OCI-LY7 (cell line): Measurements from ENCODE around the gene PDIA2. TPM values are rescaled to one million over a fixed set of nuclear protein-coding genes. Genes with fewer than 3 reads are reported as not detected.

Experiments
- BruUV-seq: library from RNA; stranded (reverse); fragments of 400-500 nt; replicated peaks from 2 replicates; lab custom pipeline; 2021; lab: Mats Ljungman, UMichigan
- CTCF ChIA-PET: fragments of 300-600 bp; sonication (Branson Sonifier 250); formaldehyde crosslinking; loops from one replicate; lab custom pipeline; 2022; ENCODE audit warnings: antibody characterized with exemption; ENCODE audit not compliant: unreplicated experiment; lab: Charles Lee
- POLR2A ChIA-PET: fragments of 300-600 bp; sonication (Branson Sonifier 250); formaldehyde crosslinking; loops from one replicate; lab custom pipeline; 2022; ENCODE audit warnings: antibody characterized with exemption; lab: Charles Lee
- DNase-seq: peaks from one replicate; pipeline ENCODE4 v3.0.0-alpha.2; 2015; ENCODE audit warnings: low spot score
- H2AFZ ChIP-seq: fragments of 200-600 bp; sonication (generic), shearing (Covaris generic); 2 replicates; pipeline ENCODE4 v1.6.1; 2014; ENCODE audit warnings: mild to moderate bottlenecking, antibody characterized with exemption, low read length, moderate library complexity
- H3K27ac ChIP-seq: fragments of 200-600 bp; sonication (generic); 2 replicates; pipeline ENCODE4 v1.5.1; 2014; ENCODE audit warnings: mixed run types, low read depth, mild to moderate bottlenecking, moderate library complexity, low read length, inconsistent platforms; ENCODE audit not compliant: poor library complexity, severe bottlenecking
- H3K36me3 ChIP-seq: fragments of 200-600 bp; sonication (generic); 2 replicates; pipeline ENCODE4 v1.6.1; 2014; ENCODE audit warnings: mild to moderate bottlenecking, antibody characterized with exemption, low read length, moderate library complexity, mixed read lengths; ENCODE audit not compliant: insufficient read depth
- H3K4me1 ChIP-seq: fragments of 200-600 bp; sonication (generic); 2 replicates; pipeline ENCODE4 v1.5.1; 2014; ENCODE audit warnings: mild to moderate bottlenecking, low read length; ENCODE audit not compliant: insufficient read depth, poor library complexity, severe bottlenecking
- H3K4me2 ChIP-seq: fragments of 200-600 bp; sonication (generic); 2 replicates; pipeline ENCODE4 v1.6.1; 2014; ENCODE audit warnings: mild to moderate bottlenecking, low read length
- H3K4me3 ChIP-seq: fragments of 200-600 bp; sonication (generic); 2 replicates; pipeline ENCODE4 v1.5.1; 2014; ENCODE audit warnings: mild to moderate bottlenecking, low read depth, low read length; ENCODE audit not compliant: poor library complexity, severe bottlenecking
- H3K79me2 ChIP-seq: fragments of 200-600 bp; sonication (generic); 2 replicates; pipeline ENCODE4 v1.6.1; 2016; ENCODE audit warnings: low read depth, mild to moderate bottlenecking, low read length, moderate library complexity, mixed read lengths; ENCODE audit not compliant: insufficient read depth
- H3K9me2 ChIP-seq: fragments of 200-600 bp; sonication (generic); 2 replicates; pipeline ENCODE4 v1.6.1; 2016; ENCODE audit warnings: mild to moderate bottlenecking, low read length, mixed read lengths; ENCODE audit not compliant: insufficient read depth
- H3K9me3 ChIP-seq: fragments of 200-600 bp; sonication (generic); 2 replicates; pipeline ENCODE4 v1.6.1; 2014; ENCODE audit warnings: mild to moderate bottlenecking, mixed run types, low read length, mixed read lengths
- H4K20me1 ChIP-seq: fragments of 200-600 bp; sonication (generic); 2 replicates; pipeline ENCODE4 v1.6.1; 2014; ENCODE audit warnings: mild to moderate bottlenecking, antibody characterized with exemption, low read length, moderate library complexity, mixed read lengths; ENCODE audit not compliant: insufficient read depth
- EZH2phosphoT487 ChIP-seq: fragments of 200-600 bp; sonication (generic); IDR thresholded peaks from 2 replicates; pipeline ENCODE4 v1.6.1; 2018; ENCODE audit warnings: low read depth, borderline replicate concordance, mild to moderate bottlenecking, mixed run types, antibody characterized with exemption, low read length, moderate library complexity, mixed read lengths
- intact Hi-C: fragments of 100-400 bp; cut with micrococcal nuclease; formaldehyde crosslinking; loops from one replicate; pipeline ENCODE4 v1.10.0; 2022; ENCODE audit not compliant: unreplicated experiment
- total RNA-seq, 2 experiments: library from RNA; depleted of rRNA in 1 of 2; stranded (reverse); fragments of >200 nt in 1 of 2; shearing (Covaris generic) in 1 of 2; gene quantifications; 2 replicates each; pipeline ENCODE4 v1.2.3, GENCODE V29; 2014 to 2022
- TF ChIP-seq, protein P1 (sequence below): fragments of 200-600 bp; sonication (generic); conservative IDR thresholded peaks from 2 replicates; pipeline ENCODE4 v1.5.1; 2014; ENCODE audit warnings: mild to moderate bottlenecking, antibody characterized with exemption, low read length, moderate library complexity, mixed read lengths

PDIA2 gene
- total RNA-seq, 2 experiments from 2014 or later = not detected

GRCh38 chr16:297832-298231 is 14.9 kb downstream of the PDIA2 start:
- intact Hi-C loops = no loop called here
- CTCF ChIA-PET = no interaction called here

GRCh38 chr16:301235-301634 is 18.3 kb downstream of the PDIA2 start:
- no peak overlapping the region for H3K4me3 ChIP-seq
- intact Hi-C loops = no loop called here
- no peak for DNase-seq
- H3K27ac ChIP-seq = no peak overlapping the region
- no peaks in the 10 kb centered on the region for H3K9me2 ChIP-seq
- H3K36me3 ChIP-seq = 0 out of 2 replicates have a peak, but pooled peaks cover 4% of the 10 kb centered on the region
- ChIA-PET CTCF (no interaction called here), POLR2A (interaction anchor here (0.7 kb wide), 1 partner anchor 45 kb away, joined by 3 read pairs; no protein-coding TSS in a partner anchor)
- no peaks in the 10 kb centered on the region for H3K9me3 ChIP-seq
- H3K79me2 ChIP-seq = no peaks in the 10 kb centered on the region
- no peaks in the 10 kb centered on the region for H4K20me1 ChIP-seq
- no TSS peak for BruUV-seq
- H3K4me2 ChIP-seq = no peak overlapping the region
- no peak overlapping the region for H2AFZ ChIP-seq
- H3K4me1 ChIP-seq = no peaks in the 10 kb centered on the region
- TF ChIP-seq, protein P1, sequence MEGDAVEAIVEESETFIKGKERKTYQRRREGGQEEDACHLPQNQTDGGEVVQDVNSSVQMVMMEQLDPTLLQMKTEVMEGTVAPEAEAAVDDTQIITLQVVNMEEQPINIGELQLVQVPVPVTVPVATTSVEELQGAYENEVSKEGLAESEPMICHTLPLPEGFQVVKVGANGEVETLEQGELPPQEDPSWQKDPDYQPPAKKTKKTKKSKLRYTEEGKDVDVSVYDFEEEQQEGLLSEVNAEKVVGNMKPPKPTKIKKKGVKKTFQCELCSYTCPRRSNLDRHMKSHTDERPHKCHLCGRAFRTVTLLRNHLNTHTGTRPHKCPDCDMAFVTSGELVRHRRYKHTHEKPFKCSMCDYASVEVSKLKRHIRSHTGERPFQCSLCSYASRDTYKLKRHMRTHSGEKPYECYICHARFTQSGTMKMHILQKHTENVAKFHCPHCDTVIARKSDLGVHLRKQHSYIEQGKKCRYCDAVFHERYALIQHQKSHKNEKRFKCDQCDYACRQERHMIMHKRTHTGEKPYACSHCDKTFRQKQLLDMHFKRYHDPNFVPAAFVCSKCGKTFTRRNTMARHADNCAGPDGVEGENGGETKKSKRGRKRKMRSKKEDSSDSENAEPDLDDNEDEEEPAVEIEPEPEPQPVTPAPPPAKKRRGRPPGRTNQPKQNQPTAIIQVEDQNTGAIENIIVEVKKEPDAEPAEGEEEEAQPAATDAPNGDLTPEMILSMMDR = no peak
- no peak for TF ChIP-seq EZH2phosphoT487

More at GRCh38 chr16:297832-298231, 14.9 kb downstream of the PDIA2 start:
- H2AFZ ChIP-seq = no peak overlapping the region
- H3K4me3 ChIP-seq = no peak overlapping the region
- 0 out of 2 replicates have a peak, but pooled peaks cover 4% of the 10 kb centered on the region for H3K36me3 ChIP-seq
- H4K20me1 ChIP-seq = no peaks in the 10 kb centered on the region
- no peak overlapping the region for H3K27ac ChIP-seq
- POLR2A ChIA-PET = interaction anchor here (0.6 kb wide), 1 partner anchor 342 kb away, joined by 4 read pairs; no protein-coding TSS in a partner anchor
- H3K79me2 ChIP-seq = no peaks in the 10 kb centered on the region
- no peaks in the 10 kb centered on the region for H3K9me2 ChIP-seq
- H3K9me3 ChIP-seq = no peaks in the 10 kb centered on the region
- TF ChIP-seq, protein P1 = no peak
- no peak overlapping the region for H3K4me2 ChIP-seq
- H3K4me1 ChIP-seq = no peaks in the 10 kb centered on the region
- DNase-seq = no peak
- no TSS peak for BruUV-seq

DNA sequence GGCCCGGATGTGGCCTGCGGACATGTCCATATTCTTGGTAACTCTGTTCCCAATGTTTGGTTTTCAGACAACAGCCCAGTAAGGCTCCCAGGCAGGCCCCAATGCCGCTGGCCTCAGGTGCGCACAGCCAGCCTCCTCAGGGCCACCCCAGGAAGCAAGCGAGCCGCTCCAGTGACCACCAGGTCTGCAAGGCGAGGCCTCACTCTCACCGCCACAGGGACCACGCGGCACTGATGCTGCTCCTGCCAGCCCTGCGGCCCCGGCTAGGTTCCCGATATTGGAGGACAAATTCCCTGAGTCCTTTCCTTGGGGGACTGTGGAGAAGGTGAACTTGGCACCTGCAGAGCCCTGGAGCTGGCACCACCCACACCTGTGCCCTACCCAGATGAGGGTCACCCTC is 19.0 kb downstream of the PDIA2 start:
- Histone ChIP-seq H2AFZ (no peak overlapping the region), H4K20me1 (no peaks in the 10 kb centered on the region), H3K4me1 (no peaks in the 10 kb centered on the region), H3K4me2 (no peak overlapping the region), H3K9me2 (no peaks in the 10 kb centered on the region), H3K9me3 (no peaks in the 10 kb centered on the region), H3K79me2 (no peaks in the 10 kb centered on the region), H3K27ac (no peak overlapping the region), H3K36me3 (no peaks in the 10 kb centered on the region), H3K4me3 (no peak overlapping the region)
- intact Hi-C loops = no loop called here
- CTCF ChIA-PET = no interaction called here
- POLR2A ChIA-PET = no interaction called here
- TF ChIP-seq, protein P1 = no peak
- TF ChIP-seq EZH2phosphoT487 = no peak
- DNase-seq = no peak
- no TSS peak for BruUV-seq
